ENCODE measurements around the gene C19orf44.
"Not testable (repeated sequence)": the region's sequence is repeated elsewhere in the genome, so short reads cannot be mapped to it uniquely, and the experiment has no call there.

The C19orf44 gene

DNA sequence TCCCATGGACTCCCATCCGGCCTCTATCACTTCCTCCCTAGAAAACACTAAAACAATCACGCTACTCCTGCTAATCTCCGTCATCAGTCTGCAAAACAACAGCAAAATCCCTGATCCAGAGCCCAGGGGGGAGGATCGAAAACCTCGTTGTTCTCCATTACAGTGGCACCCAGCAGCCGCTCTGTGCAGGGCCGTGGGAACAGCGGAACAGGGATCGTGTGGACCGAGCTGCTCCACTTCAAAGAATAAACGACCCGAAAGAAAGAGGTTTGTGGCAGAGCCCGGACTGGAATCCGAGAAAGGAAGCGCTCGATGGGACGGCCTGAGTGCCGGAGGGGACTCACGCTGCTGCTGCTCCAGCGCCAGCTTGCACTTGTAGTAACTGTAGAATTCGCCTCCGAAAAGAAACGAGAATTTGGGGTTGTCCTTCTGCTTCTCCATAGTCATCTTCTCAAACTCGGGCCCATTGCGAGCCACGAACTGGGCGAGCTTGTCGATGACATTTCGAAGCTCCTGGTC is 45.4 kb downstream of the C19orf44 start:
- no peak for DNase-seq

DNA sequence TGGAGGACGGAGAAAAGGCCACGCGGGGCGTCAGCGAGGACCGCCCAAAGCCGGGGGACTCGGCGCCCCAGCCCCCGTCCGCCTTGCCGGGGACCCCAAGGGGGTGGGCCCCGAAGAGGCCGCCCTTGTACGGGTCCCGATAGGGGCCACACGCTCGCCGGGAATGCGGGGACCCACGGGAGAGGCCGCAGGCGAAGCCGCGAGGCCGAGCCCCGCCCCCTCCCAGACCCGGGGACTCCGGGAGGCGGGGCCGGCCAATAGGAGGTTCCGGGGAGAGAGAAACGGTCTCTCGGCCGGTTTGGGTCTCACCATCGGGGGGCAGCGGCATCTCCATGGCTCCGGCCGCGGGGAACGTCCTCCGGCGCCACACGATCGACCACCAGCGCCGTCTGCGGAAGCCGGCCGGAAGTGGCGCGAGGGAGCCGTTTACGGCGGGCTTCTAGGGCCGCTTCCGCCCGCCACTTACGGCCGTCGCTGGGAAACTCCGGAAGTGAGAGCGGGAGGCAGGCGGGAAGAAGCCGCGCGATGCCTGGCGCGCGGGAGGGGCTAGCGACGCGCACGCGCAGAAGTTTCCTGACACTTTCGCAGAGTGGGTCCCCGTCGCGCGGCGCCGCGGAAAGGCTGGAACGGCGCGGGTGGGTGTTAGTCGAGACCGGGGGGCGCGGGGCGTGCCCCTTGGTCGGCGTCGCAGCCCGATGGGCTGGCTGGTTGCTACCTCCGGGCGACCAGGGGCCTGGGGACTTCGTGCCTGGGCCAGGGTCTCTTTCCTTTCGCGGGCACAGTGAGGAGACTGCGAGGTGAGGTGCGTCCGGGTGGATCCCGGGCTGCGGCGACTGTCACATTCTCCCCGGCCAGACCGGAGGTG is 46.1 kb downstream of the C19orf44 start, which contains the start of gene CHERP:
Gene CHERP (minus strand): TSS at position 393 of the 865 bp plus-strand sequence. CDS start 59 bp downstream, at position 334.
- peak; percentile 94 for DNase-seq

DNA sequence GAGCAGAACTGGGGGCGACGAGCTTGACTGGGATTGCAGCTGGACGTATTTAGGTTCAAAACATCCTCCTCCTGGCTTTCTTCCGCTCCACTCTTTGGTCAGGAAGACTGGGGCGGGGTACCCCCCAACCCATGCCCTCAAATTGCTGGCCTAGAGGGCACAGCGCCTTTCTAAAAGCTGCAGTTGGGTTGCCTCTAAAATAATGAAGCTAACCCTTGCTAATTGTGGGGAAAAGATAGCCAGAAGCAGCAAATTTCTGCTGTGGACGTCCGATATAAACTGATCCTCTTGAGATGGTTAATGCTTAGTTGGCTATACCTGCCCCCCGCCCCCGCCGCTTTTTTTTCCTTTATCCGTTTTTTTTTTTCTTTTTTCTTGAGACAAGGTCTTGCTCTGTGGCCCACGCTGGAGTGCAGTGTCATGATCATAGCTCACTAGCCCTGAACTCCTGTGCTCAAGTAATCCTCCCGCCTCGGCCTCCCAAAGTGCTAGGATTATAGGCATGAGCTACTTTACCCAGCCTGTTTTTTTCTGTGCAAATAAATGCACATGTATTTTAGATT is 46.8 kb downstream of the C19orf44 start:
- no peak for DNase-seq

DNA sequence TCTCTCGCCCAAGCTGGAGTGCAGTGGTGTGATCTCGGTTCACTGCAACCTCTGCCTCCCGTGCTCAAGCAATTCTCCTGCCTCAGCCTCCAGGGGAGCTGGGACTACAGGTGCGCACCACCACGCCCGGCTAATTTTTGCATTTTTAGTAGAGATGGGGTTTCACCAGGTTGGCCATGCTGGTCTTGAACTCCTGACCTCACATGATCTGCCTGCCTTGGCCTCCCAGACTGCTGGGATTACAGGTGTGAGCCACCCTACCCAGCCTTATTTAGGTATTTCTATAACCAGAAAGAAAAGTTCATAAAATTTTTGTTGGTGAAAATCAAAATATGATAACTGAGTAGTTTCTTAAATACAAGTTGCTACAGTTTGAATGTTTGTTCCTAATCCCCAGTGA is 47.5 kb downstream of the C19orf44 start:
- not testable (repeated sequence) for DNase-seq

DNA sequence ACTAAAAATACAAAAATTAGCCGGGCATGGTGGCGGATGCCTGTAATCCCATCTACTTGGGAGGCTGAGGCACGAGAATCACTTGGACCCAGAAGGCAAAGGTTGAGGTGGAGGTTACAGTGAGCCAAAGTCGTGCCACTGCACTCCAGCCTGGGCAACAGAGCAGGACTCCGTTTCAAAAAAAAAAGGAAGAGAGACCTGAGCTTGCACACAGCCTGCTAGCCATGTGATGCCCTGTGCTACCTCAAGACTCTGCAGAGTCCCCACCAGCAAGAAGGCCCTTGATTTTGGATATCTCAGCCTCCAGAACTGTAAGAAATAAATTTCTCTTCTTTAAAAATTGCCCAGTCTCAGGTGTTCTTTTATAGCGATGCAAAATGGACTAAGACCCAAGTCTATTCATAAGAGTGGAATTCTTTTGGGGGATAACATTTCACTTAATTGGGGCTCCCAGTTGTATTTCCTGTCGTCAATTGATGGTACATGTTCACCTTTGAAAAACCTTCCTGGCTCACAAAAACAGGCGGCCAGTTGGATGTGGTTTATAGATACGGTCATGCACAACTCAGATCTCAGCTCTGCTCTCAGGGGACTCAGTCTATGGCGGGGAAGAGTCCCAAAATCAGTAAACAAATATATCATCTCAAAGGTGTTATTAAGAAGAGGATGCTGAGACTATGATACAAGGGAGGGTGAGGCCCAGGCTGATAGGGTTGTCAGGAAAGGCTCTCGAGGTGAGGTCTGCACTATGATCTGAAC is 48.5 kb downstream of the C19orf44 start:
- no peak for DNase-seq

DNA sequence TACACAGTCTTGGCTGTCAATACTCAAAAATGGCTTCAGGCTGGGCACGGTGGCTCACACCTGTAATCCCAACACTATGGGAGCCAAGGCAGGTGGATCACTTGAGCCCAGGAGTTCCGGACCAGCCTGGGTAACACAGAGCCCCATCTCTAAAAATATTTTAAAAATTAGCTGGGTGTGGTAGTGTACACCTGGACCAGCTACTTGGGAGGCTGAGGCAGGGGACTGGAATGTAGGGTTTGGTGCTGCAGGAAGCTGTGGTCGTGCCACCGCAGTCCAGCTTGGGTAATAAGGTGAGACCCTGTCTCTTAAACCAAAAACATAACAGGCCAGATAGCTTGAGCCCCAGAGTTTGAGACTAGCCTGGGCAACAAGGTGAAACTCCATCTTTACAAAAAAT is 52.8 kb downstream of the C19orf44 start:
- no peak for DNase-seq

DNA sequence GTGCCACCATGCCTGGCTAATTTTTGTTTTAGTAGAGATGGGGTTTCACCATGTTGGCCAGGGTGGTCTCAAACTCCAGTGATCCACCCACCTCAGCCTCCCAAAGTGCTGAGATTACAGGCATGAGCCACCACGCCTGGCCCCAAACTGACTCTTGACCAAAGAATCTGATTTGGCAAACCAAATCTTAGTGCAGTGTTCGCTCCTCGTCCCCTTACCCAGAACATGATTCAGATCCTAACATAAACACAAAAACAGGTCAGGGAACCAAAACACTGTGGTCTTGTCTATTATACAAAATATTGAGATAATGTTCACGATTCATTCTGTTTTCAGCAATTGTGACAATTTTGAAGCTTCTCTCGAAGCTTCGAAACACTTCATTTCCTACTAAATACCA is 55.7 kb downstream of the C19orf44 start:
- not testable (repeated sequence) for DNase-seq

DNA sequence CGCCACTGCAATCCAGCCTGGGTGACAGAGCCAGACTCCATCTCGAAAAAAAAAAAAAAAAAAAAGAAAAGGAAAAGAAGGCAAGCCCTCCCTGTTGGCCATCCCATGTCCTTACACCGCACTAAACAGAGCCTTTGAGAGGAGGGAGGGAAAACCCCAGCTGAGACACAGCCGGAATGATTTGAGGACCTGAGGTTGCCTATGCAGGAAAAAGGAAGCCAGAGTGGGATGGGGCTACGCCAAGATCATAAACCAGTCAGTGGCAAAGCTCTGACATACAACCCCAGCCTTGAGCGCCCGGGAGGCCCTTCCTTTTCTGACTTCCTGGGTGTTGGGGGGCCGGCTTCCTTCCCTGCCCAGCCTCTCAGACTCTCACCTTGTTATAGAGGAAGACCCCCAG is 58.6 kb downstream of the C19orf44 start:
- no peak for DNase-seq

DNA sequence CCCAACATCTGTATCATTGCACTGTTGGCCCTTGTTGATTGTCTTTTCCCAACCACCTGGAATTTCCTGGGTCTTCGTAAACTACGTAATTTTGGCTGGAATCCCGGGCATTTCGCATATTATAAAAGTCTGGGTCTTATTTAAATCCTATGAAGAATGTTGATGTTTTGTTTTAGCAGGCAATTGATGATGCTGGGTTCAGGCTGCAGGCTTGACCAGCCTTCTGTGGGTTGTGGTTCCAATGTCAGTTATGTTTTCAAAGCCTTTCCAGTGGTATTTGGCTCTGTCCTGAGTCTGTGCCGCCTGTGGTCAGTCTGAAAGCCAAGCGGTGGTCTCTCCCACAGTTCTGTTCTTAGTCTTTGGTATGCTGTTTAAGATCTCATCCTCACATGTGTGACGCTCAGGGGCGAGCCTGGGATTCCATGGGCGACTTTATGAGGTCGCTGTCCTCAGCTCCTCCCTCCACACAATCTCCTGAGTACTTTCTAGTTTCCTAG is 63.6 kb downstream of the C19orf44 start:
- no peak for DNase-seq

DNA sequence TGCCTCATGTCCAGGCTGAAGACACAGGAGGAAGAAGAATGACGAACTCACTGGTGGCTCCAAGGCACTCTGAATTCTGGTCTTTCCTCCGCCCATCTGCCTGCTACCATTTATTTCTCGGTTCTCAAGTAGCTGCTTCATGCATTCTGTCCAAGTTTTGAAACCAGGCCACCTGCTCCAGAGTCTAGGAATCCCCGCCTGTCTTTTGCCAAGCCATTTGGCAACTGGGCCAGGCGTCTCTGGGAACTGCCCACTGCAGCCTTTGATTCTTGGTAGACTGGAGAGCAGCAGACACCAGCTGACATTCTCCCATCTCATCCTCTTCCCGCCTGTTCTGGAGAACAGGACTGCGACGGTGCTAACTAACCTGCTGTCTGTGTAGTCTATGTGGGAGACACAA is 65.2 kb downstream of the C19orf44 start:
- no peak for DNase-seq

DNA sequence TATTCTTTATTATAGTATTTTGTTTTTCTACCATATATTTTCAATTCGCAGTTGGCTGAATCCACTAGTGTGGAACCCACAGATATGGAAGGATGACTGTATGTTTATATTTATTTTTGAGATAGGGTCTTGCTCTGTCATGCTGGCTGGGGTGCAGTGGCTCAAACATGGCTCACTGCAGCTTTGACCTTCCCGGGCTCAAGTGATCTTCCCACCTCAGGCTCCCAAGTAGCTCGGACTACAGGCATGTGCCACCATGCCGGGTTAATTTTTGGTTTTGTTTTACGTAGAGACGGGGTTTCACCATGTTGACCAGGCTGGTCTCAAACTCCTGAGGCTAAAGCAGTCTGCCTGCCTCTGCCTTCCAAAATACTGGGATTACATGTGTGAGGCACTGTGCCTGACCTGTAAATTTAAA is 66.4 kb downstream of the C19orf44 start:
- no peak for DNase-seq

DNA sequence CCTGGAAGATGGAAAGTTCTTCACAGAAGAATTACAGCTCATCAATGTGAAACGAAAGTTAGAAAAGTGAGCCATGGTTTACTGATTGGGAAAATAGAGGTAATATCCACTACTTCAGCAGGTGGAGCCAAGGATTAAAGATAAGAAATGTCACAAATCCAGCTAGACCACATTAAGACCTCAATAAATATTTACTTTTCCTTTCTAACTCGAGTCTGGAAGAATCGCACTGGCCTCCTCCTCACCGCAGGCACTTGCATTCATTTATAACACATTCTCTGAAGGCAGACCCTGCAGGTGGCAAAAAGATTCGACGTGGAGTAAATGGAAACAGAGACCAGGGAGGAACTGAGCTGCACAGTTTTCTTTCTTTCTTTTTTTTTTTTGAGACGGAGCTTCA is 68.6 kb downstream of the C19orf44 start:
- DNase-seq, result no peak

DNA sequence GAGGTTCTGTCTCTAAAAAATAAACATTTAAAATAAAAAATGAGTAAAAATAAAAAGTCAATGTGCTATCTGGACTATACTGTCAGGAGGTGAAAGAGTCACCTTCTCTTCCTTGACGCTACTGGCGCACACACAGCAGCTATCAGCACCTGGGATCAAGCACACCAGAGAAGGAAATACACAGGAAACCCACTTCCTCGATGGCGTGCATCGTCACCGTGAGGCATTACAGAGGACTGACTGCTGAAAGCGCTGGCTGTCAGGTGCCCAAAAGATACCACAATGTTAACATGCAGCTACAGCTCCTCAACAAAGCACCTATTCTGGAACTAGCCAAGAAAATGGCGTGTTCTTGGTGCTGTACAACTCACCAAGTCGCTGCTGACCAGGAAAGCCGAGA is 70.0 kb downstream of the C19orf44 start:
- DNase-seq, result no peak

DNA sequence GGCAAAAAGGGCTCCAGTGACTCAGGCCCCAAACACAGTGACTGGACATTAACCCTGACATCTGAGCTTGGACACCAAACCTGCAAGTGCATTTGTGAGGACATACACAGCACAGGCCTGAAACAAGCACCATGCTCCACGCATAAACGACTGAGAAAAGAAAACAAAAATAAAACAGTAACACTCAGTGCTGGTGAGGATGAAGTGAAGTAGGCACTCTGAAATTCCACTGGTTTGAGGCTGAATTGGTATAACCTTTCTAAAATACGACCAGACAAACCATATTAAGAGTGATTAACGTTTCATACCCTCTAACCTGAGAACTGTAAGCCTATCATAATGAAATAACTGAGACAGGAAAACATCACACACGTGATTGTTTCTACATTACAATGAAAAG is 70.5 kb downstream of the C19orf44 start:
- no peak for DNase-seq

DNA sequence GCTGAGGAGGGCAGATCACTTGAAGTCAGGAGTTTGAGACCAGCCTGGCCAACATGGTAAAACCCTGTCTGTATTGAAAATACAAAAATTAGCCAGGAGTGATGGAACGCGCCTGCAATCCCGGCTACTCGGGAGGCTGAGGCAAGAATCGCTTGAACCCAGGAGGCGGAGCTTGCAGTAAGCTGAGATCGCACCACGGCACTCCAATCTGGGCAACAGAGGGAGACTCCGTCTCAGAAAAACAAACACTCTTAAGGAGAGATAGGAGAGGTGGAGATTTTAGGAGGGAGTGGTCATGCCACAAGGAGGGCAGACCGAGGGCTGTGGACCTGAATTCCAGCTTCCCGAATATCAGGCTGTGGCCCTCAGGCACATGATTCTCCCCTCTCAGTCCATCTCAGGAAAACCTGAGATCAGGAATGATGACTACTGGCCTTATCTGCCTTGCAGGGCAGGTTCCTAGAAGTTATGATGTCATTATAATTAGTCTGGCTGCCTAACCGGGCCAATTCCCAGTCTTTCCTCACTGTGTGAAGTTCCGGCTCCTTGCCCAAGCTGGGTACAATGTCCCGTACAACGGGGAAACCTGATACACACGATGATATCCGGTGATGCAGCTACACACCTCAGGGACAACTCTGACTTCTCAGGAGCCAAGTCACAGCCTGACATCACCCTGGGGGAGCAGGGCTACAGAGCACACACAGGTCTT is 73.6 kb downstream of the C19orf44 start:
- no peak for DNase-seq

Data from fibroblast of skin of right biceps (primary cell).